Endothelial cell (in vitro differentiated cells): ENCODE measurements around the gene TM9SF3. TPM values are rescaled to one million over a fixed set of nuclear protein-coding genes. Genes with fewer than 3 reads are reported as not detected.

Source experiments
- DNase-seq: peaks from one replicate; pipeline ENCODE4 v3.0.0; 2021; ENCODE audit warnings: low spot score
- H3K27ac Mint-ChIP-seq: one replicate; pipeline ENCODE4 v1.8.0; 2021; ENCODE audit warnings: mixed read lengths, inconsistent platforms; ENCODE audit not compliant: unreplicated experiment
- H3K27me3 Mint-ChIP-seq: one replicate; pipeline ENCODE4 v1.8.0; 2021; ENCODE audit warnings: mild to moderate bottlenecking, moderate library complexity, mixed read lengths, inconsistent platforms; ENCODE audit not compliant: unreplicated experiment
- H3K36me3 Mint-ChIP-seq: one replicate; pipeline ENCODE4 v1.8.0; 2021; ENCODE audit warnings: mild to moderate bottlenecking, low read depth, mixed read lengths, inconsistent platforms; ENCODE audit not compliant: unreplicated experiment
- H3K4me1 Mint-ChIP-seq: one replicate; pipeline ENCODE4 v1.8.0; 2021; ENCODE audit warnings: mild to moderate bottlenecking, mixed read lengths, inconsistent platforms; ENCODE audit not compliant: unreplicated experiment
- H3K4me3 Mint-ChIP-seq: one replicate; pipeline ENCODE4 v1.8.0; 2021; ENCODE audit warnings: mild to moderate bottlenecking, mixed read lengths, inconsistent platforms; ENCODE audit not compliant: unreplicated experiment
- H3K9me3 Mint-ChIP-seq: one replicate; pipeline ENCODE4 v1.8.0; 2021; ENCODE audit warnings: mixed read lengths, inconsistent platforms; ENCODE audit not compliant: unreplicated experiment
- CTCF ChIP-seq: fragments of 200-600 bp; sonication (generic); IDR thresholded peaks from one replicate; pipeline ENCODE4 v1.5.0; 2021; ENCODE audit warnings: antibody characterized with exemption; ENCODE audit not compliant: unreplicated experiment
- total RNA-seq: library from RNA; stranded (reverse); fragmentation: NEBNext Ultra II Directional; extraction: Animal tissue kit (Norgen Biotek cat#: 25700); gene quantifications from one replicate; pipeline ENCODE4 v1.2.1, GENCODE V29; 2021; ENCODE audit not compliant: unreplicated experiment

The TM9SF3 gene
- total RNA-seq, 1 donor from 2014 or later: 157 TPM

GRCh38 chr10:96619120-96619519 is 32.3 kb upstream of the TM9SF3 start:
- DNase-seq: no peak
- Mint-ChIP-seq H3K4me3 (no peak overlapping the region), H3K27ac (no peak overlapping the region), H3K9me3 (no peaks in the 10 kb centered on the region), H3K27me3 (peaks cover 5% of the 10 kb centered on the region), H3K4me1 (peaks cover 27% of the 10 kb centered on the region), H3K36me3 (no peaks in the 10 kb centered on the region)
- TF ChIP-seq CTCF: no peak

GRCh38 chr10:96618653-96619052 is 31.8 kb upstream of the TM9SF3 start:
- Mint-ChIP-seq H3K4me3 (no peak overlapping the region), H3K27me3 (peaks cover 7% of the 10 kb centered on the region), H3K9me3 (no peaks in the 10 kb centered on the region), H3K27ac (no peak overlapping the region), H3K4me1 (peaks cover 27% of the 10 kb centered on the region), H3K36me3 (no peaks in the 10 kb centered on the region)
- no peak for TF ChIP-seq CTCF
- no peak for DNase-seq

- no peak for DNase-seq
- Mint-ChIP-seq H3K27me3 (peaks cover 7% of the 10 kb centered on the region), H3K9me3 (no peaks in the 10 kb centered on the region), H3K4me3 (no peak overlapping the region), H3K36me3 (no peaks in the 10 kb centered on the region), H3K27ac (no peak overlapping the region), H3K4me1 (peaks cover 27% of the 10 kb centered on the region)
- no peak for TF ChIP-seq CTCF
These were observed 30.1 kb upstream of the TM9SF3 start for GRCh38 chr10:96616961-96617360.

GRCh38 chr10:96614515-96614914 is 27.7 kb upstream of the TM9SF3 start:
- no peak for TF ChIP-seq CTCF
- DNase-seq: no peak
- H3K4me1 Mint-ChIP-seq: peaks cover 27% of the 10 kb centered on the region
- no peak overlapping the region for H3K27ac Mint-ChIP-seq
- no peaks in the 10 kb centered on the region for H3K36me3 Mint-ChIP-seq
- peaks cover 8% of the 10 kb centered on the region for H3K27me3 Mint-ChIP-seq
- no peak overlapping the region for H3K4me3 Mint-ChIP-seq
- H3K9me3 Mint-ChIP-seq: no peaks in the 10 kb centered on the region

- no peaks in the 10 kb centered on the region for H3K9me3 Mint-ChIP-seq
- no peak for TF ChIP-seq CTCF
- no peaks in the 10 kb centered on the region for H3K36me3 Mint-ChIP-seq
- no peak overlapping the region for H3K27ac Mint-ChIP-seq
- H3K4me3 Mint-ChIP-seq: no peak overlapping the region
- peaks cover 27% of the 10 kb centered on the region for H3K4me1 Mint-ChIP-seq
- no peak for DNase-seq
- H3K27me3 Mint-ChIP-seq: peaks cover 8% of the 10 kb centered on the region
These were observed 26.8 kb upstream of the TM9SF3 start for GRCh38 chr10:96613576-96613975.
